Trophoblast cell (in vitro differentiated cells and primary cell): ENCODE results near the gene CCDC18.

ENCODE experiments used
- DNase-seq, 2 donors: peaks; one replicate each; pipeline ENCODE4 v3.0.0-alpha.2; 2016
- H2AFZ ChIP-seq: 2 replicates; pipeline ENCODE4 v1.6.1; 2013; ENCODE audit warnings: low read length, moderate library complexity, mild to moderate bottlenecking; ENCODE audit not compliant: insufficient read depth, poor library complexity
- H2AK5ac ChIP-seq: 2 replicates; pipeline ENCODE4 v1.6.1; 2013; ENCODE audit warnings: mild to moderate bottlenecking, low read length
- H2BK120ac ChIP-seq: 2 replicates; pipeline ENCODE4 v1.6.1; 2013; ENCODE audit warnings: low read length, mild to moderate bottlenecking, moderate library complexity; ENCODE audit not compliant: insufficient read depth, poor library complexity
- H2BK12ac ChIP-seq: 2 replicates; pipeline ENCODE4 v1.6.1; 2013; ENCODE audit warnings: mild to moderate bottlenecking, low read length, moderate library complexity
- H2BK5ac ChIP-seq: 2 replicates; pipeline ENCODE4 v1.6.1; 2013; ENCODE audit warnings: low read length, low read depth, moderate library complexity, mild to moderate bottlenecking; ENCODE audit not compliant: poor library complexity
- H3K14ac ChIP-seq: 2 replicates; pipeline ENCODE4 v1.6.1; 2013; ENCODE audit warnings: mild to moderate bottlenecking, low read length
- H3K18ac ChIP-seq: 2 replicates; pipeline ENCODE4 v1.6.1; 2013; ENCODE audit warnings: mild to moderate bottlenecking, low read length
- H3K23ac ChIP-seq: 2 replicates; pipeline ENCODE4 v1.6.1; 2013; ENCODE audit warnings: low read length
- H3K27ac ChIP-seq: 2 replicates; pipeline ENCODE4 v1.5.1; 2013; ENCODE audit warnings: low read depth, mild to moderate bottlenecking, inconsistent platforms, low read length, moderate library complexity
- H3K27me3 ChIP-seq: 2 replicates; pipeline ENCODE4 v1.6.1; 2013; ENCODE audit warnings: inconsistent platforms, mild to moderate bottlenecking, low read length, moderate library complexity; ENCODE audit not compliant: insufficient read depth
- H3K36me3 ChIP-seq, 2 experiments: 1 replicate in 1 of 2; 2 replicates in 1 of 2; pipeline ENCODE4 v1.6.1; 2013; ENCODE audit warnings: low read length in 2 of 2, mild to moderate bottlenecking in 2 of 2, moderate library complexity in 1 of 2; ENCODE audit not compliant: insufficient read depth in 2 of 2, control insufficient read depth in 1 of 2
- H3K4ac ChIP-seq: 2 replicates; pipeline ENCODE4 v1.6.1; 2013; ENCODE audit warnings: low read depth, mild to moderate bottlenecking, low read length, moderate library complexity
- H3K4me1 ChIP-seq, 2 experiments: 1 replicate in 1 of 2; 2 replicates in 1 of 2; pipeline ENCODE4 v1.6.1; 2013; ENCODE audit warnings: low read length in 2 of 2, mild to moderate bottlenecking in 2 of 2, moderate library complexity in 1 of 2; ENCODE audit not compliant: insufficient read depth in 2 of 2, control insufficient read depth in 1 of 2
- H3K4me2 ChIP-seq: 2 replicates; pipeline ENCODE4 v1.6.1; 2013; ENCODE audit warnings: inconsistent platforms, mild to moderate bottlenecking, low read length, moderate library complexity
- H3K4me3 ChIP-seq: 2 replicates; pipeline ENCODE4 v1.5.1; 2013; ENCODE audit warnings: mild to moderate bottlenecking, low read depth, low read length, inconsistent platforms
- H3K79me1 ChIP-seq: one replicate; pipeline ENCODE4 v1.6.1; 2013; ENCODE audit warnings: low read length
- H3K79me2 ChIP-seq: 2 replicates; pipeline ENCODE4 v1.6.1; 2013; ENCODE audit warnings: low read length, mild to moderate bottlenecking; ENCODE audit not compliant: control insufficient read depth, insufficient read depth, poor library complexity
- H3K9ac ChIP-seq: 2 replicates; pipeline ENCODE4 v1.6.1; 2013; ENCODE audit warnings: mild to moderate bottlenecking, low read length
- H3K9me3 ChIP-seq: 2 replicates; pipeline ENCODE4 v1.6.1; 2013; ENCODE audit warnings: low read depth, mild to moderate bottlenecking, control low read depth, inconsistent platforms, low read length; ENCODE audit not compliant: insufficient read depth
- H4K12ac ChIP-seq: 2 replicates; pipeline ENCODE4 v1.6.1; 2013; ENCODE audit warnings: low read depth, mild to moderate bottlenecking, low read length, moderate library complexity
- H4K8ac ChIP-seq: 2 replicates; pipeline ENCODE4 v1.6.1; 2013; ENCODE audit warnings: low read depth, mild to moderate bottlenecking, low read length, moderate library complexity
- H4K91ac ChIP-seq: one replicate; pipeline ENCODE4 v1.6.1; 2013; ENCODE audit warnings: low read depth, mild to moderate bottlenecking, low read length, moderate library complexity
- WGBS: extraction: QIAGEN DNeasy Blood & Tissue Kit; methylation state at CpG from one replicate; pipeline ENCODE4 v1.1.7; 2013; ENCODE audit warnings: missing lambda C conversion rate; ENCODE audit not compliant: insufficient read length, insufficient coverage; ENCODE audit errors: extremely low coverage; 5-methylcytosine and 5-hydroxymethylcytosine counted together

CCDC18 gene

DNA sequence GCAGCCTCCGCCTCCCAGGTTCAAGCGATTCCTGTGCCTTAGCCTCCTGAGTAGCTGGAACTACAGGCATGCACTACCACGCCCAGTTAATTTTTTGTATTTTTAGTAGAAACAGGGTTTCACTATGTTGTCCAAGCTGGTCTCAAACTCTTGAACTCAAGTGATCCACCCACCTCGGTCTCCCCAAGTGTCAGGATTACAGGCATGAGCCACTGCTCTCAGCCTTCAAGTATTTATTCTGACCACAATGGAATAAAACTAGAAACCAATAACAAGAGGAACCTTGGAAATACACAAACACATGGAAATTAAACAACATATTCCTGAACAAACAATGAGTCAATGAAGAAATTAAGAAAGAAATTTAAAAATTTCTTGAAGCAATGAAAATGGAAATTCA is 132.5 kb downstream of the CCDC18 start:
- no peaks in the 10 kb centered on the region for H3K4me1 ChIP-seq
- no peak overlapping the region for H3K18ac ChIP-seq
- no peak overlapping the region for H4K8ac ChIP-seq
- no peak overlapping the region for H4K12ac ChIP-seq
- H3K9ac ChIP-seq, result no peak overlapping the region
- no peak for DNase-seq
- H3K27me3 ChIP-seq, result no peaks in the 10 kb centered on the region
- H2BK12ac ChIP-seq, result no peak overlapping the region
- no peak overlapping the region for H3K23ac ChIP-seq
- H3K79me1 ChIP-seq, result no peaks in the 10 kb centered on the region
- H3K4me3 ChIP-seq, result no peak overlapping the region
- H2BK5ac ChIP-seq, result no peak overlapping the region
- H3K36me3 ChIP-seq, result no peaks in the 10 kb centered on the region
- H4K91ac ChIP-seq, result no peak overlapping the region
- H3K4ac ChIP-seq, result no peak overlapping the region
- H3K27ac ChIP-seq, result no peak overlapping the region
- H3K14ac ChIP-seq, result no peak overlapping the region
- H2AK5ac ChIP-seq, result no peak overlapping the region
- no peak overlapping the region for H2AFZ ChIP-seq
- H3K4me2 ChIP-seq, result no peak overlapping the region
- no CpG with 5 or more reads among the region's 4 CpGs for WGBS
- H2BK120ac ChIP-seq, result no peak overlapping the region
- H3K79me2 ChIP-seq, result no peaks in the 10 kb centered on the region
- no peaks in the 10 kb centered on the region for H3K9me3 ChIP-seq

DNA sequence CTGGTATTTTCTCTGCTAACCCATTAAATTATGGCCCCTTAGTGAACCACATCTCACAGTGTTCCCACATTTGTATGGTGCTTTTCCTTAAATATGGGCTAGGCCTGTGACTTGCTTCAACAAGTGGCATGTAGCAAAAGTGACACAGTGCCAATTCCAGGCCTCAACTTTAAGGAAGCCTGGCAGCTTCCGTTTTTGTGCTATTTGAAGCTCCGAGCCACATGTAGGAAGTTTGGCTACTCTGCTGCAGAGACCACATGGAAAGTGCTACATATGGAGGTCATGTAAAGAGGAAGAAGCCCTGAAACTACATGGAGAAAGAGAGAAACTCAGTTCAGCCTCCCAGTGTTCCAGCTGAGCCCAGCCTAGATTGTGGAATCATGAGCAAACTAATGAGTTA is 136.7 kb downstream of the CCDC18 start:
- Histone ChIP-seq H4K12ac (no peak overlapping the region), H4K8ac (no peak overlapping the region), H3K36me3 (no peaks in the 10 kb centered on the region), H3K27me3 (no peaks in the 10 kb centered on the region), H3K79me2 (no peaks in the 10 kb centered on the region), H3K4me3 (no peak overlapping the region), H3K79me1 (no peaks in the 10 kb centered on the region), H2BK120ac (no peak overlapping the region), H3K9ac (no peak overlapping the region), H3K23ac (no peak overlapping the region), H3K4me2 (no peak overlapping the region), H2BK12ac (no peak overlapping the region), H2AK5ac (no peak overlapping the region), H3K27ac (no peak overlapping the region), H3K4ac (no peak overlapping the region), H4K91ac (no peak overlapping the region), H3K9me3 (no peaks in the 10 kb centered on the region), H3K18ac (no peak overlapping the region), H2BK5ac (no peak overlapping the region), H2AFZ (no peak overlapping the region), H3K14ac (no peak overlapping the region), H3K4me1 (no peaks in the 10 kb centered on the region)
- no CpG with 5 or more reads among the region's 2 CpGs for WGBS
- peak in 1 of 2 donors; percentile 8 for DNase-seq

DNA sequence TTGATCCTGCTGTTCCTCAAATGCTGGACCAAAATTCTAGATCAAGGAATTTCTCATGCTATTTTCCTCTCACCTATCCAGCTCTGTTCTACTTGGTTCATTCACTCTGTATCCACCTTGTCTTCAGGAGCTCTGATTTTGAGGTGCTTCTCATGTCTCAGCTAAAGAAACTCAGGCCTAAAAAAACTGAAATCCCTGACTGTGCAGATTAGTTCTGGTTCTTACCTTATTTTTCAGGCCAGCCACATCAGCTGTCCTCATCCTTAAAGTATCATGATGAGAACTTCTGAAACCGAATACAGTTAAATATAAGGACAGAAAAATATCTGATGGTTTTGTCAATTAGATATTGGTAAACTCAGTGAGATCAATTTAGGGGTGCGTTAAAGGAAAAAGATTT is 137.4 kb downstream of the CCDC18 start:
- H4K12ac ChIP-seq, result no peak overlapping the region
- H3K9ac ChIP-seq, result no peak overlapping the region
- H3K4me1 ChIP-seq, result peaks cover 4 to 5% of the 10 kb centered on the region in 2 experiments
- H3K27me3 ChIP-seq, result no peaks in the 10 kb centered on the region
- H3K79me1 ChIP-seq, result no peaks in the 10 kb centered on the region
- no peak overlapping the region for H3K27ac ChIP-seq
- no peak overlapping the region for H2AFZ ChIP-seq
- H3K18ac ChIP-seq, result no peak overlapping the region
- H3K23ac ChIP-seq, result no peak overlapping the region
- H2BK5ac ChIP-seq, result no peak overlapping the region
- DNase-seq, result no peak
- H4K8ac ChIP-seq, result no peak overlapping the region
- no peaks in the 10 kb centered on the region for H3K79me2 ChIP-seq
- WGBS, result 100% methylated on average over 1 of the region's 2 CpGs
- no peak overlapping the region for H2BK120ac ChIP-seq
- H3K36me3 ChIP-seq, result no peaks in the 10 kb centered on the region
- H3K14ac ChIP-seq, result no peak overlapping the region
- no peak overlapping the region for H3K4me3 ChIP-seq
- no peak overlapping the region for H3K4ac ChIP-seq
- no peak overlapping the region for H3K4me2 ChIP-seq
- no peak overlapping the region for H2BK12ac ChIP-seq
- no peak overlapping the region for H4K91ac ChIP-seq
- no peak overlapping the region for H2AK5ac ChIP-seq
- H3K9me3 ChIP-seq, result no peaks in the 10 kb centered on the region

DNA sequence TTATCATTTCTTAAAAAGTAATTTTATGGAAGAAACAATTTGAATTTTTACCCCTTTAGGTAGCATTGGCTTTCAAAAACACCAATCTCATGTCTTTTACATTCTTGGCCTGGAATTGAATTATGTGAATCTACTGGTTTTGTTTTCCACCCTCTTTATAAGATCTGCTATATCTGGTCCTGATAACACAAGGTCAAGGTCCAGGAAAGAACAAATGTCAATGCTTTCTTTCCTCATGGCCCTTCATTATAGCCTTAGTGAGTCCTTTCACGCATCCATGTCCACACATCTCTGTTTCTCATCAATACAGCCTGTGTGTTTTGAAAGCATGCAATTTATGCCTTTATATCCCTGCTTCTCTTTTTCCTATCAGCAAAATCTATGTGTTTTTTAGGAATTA is 141.2 kb downstream of the CCDC18 start:
- Histone ChIP-seq H3K14ac (no peak overlapping the region), H3K18ac (no peak overlapping the region), H3K4me1 (peaks cover 7 to 8% of the 10 kb centered on the region in 2 experiments), H3K23ac (no peak overlapping the region), H2AFZ (no peak overlapping the region), H2BK120ac (no peak overlapping the region), H2BK5ac (no peak overlapping the region), H3K27me3 (no peaks in the 10 kb centered on the region), H3K79me2 (no peaks in the 10 kb centered on the region), H2BK12ac (no peak overlapping the region), H3K4ac (no peak overlapping the region), H3K9ac (no peak overlapping the region), H3K4me2 (no peak overlapping the region), H4K91ac (no peak overlapping the region), H3K27ac (no peak overlapping the region), H2AK5ac (no peak overlapping the region), H3K36me3 (no peaks in the 10 kb centered on the region), H3K9me3 (no peaks in the 10 kb centered on the region), H3K4me3 (no peak overlapping the region), H3K79me1 (no peaks in the 10 kb centered on the region), H4K8ac (no peak overlapping the region), H4K12ac (no peak overlapping the region)
- no CpG with 5 or more reads among the region's 1 CpG for WGBS
- DNase-seq, result no peak
